Stimulated activated CD4-positive, alpha-beta T cell treated with anti-CD3 and anti-CD28 coated beads, Interleukin-4, amount 100 ng/mL, for 1 hour (primary cell): Measurements from ENCODE around the gene TANGO2.

Experiments used
- DNase-seq: peaks from one replicate; pipeline ENCODE4 v3.0.0-alpha.2; 2020

The TANGO2 gene

DNA sequence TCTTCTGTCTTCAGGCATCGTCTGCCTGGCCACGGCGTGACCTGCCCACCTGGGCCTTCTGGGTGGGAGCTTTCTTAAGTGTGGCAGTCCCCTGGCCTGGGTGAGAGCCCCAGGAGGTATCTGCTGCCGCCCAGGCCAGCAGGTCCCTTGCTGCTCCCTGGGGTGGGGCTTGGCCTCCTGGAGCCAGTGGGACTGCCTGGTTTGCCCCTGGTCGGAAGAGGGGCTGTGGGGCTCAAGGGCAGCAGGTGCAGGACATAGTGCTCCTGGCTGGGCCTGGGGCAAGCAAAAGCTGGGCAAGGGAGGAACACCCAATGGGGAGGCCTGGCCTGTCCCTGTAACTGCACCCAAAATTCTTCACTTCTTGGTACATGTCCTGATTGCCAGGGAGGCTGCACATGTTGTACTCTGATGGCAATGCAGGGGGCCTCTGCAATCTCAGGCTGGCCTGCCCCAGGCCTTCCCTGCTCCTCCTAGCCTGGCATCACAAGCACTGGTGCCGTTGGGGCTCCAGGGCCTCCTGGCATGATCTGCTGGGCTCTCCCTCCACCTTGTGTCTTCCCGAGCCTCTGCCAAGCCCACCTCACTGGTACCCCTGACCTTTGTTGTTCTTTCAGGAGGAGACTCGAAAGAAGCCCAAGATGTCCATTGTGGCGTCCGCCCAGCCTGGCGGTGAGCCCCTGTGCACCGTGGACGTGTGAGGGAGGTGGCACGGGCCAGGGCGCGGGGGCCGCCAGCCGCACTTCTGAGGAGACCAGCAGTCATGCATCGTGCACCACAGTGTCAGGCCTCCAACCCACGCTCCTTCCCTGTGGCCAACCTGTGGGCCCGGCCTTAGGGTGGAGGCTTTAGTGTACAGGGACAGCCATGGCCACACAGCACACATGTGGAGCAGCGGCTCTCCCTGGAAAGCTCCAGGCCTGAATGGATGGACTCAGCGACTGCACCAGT is 88.8 kb downstream of the TANGO2 start:
- DNase-seq = no peak

DNA sequence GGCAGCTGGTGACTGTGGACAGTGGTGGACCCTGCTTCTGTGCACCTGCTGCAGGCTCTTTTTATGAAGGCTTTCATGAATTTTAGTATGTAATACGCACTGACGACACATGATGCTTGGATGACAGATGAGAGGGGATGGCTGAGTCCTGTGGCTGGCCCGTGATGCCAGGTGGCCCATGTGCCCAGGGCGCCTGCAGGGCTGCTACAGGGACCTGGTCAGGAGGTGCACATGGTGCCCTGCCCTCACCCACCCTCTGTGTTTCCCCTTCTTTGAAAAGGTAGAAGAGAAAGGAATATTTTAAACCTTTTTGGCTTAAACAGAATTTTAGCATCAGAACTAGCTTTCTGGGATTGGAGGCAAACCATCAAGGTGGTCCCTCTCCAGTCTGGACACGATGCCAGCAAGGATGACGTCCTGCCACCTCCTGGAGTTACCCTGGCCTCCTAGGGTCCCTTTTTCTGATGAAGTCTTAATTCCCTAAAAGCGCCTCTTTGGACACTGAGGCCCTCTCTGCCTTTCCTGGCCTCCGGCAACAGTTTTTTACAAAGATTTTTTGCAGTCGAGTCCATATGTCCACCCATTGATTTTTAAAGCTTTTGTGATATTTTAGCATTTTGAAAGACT is 89.6 kb downstream of the TANGO2 start:
- DNase-seq = no peak

DNA sequence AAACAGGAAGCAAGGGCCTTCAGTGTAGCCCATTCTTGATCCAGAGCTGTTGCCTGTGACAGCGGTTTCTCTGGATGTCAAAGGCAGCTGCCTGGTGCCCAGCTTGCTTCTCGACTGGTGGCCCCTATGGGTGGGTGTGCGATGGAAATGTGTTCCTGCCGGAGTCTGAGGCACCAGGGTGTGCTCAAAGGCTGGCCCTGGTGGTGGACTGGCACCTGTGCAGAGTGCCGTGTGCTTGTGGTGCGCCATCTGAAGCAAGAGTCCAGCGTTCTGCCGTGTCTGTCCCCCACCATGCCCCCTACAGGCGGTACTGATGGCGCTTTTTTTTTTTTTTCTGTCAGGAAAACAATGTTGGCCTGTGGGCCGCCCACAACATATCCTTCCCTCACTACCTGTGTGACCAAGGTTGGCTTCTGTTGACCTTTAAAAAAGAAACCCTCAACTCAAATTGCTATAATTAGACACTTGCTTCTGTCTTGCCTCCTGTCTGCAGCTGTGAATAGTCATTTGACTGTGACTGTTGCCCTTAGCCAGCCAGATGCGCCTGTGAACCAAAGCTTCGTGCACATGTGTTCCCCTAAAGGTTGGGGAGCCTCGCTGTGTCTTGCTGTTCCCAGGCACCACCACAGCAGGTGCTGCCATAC is 90.3 kb downstream of the TANGO2 start:
- DNase-seq = no peak

DNA sequence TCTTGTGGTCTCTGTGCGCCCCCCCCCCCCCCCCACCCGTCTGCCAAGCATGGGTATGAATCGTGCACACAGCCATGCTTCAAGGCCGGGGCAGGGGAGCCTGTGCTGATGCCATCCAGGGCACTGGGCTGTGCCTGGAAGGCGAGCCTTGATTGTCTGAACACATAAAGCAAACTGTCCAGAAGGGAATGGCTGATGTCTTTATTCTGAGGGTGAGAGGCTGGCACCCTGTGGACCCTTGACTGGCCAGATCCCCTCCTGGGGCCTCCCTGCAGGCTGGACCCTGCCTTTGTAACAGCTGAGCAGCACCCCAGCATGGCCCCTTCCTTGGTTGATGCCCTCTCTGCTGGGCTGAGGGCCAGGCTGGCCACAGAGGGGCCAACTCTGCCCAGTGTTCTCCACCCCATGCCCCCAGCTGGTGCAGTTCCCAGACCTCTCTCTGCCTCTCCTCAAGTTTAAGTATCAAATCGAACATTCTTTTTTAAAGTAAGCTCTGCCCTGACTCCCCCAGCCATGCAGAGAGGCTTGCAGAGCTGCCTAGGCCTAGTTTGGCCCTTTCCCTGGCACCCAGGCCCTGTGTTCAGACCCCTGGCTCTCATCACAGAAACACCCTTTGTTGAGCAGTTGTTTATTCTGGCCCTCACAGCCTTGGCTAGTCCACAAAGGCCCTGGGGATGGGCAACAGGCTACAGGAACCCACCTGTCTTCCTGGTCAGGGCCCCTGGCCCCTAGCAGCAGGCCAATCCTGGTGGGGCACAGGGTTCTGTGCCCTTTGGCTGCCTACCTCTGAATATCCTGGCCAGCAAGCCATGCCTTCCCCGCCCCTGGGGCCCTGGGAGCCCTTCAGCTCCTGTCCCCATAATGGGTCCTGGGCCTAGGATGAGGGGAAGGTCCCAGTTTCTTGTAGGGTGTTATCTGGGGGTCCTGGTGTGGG is 91.0 kb downstream of the TANGO2 start:
- DNase-seq = no peak

DNA sequence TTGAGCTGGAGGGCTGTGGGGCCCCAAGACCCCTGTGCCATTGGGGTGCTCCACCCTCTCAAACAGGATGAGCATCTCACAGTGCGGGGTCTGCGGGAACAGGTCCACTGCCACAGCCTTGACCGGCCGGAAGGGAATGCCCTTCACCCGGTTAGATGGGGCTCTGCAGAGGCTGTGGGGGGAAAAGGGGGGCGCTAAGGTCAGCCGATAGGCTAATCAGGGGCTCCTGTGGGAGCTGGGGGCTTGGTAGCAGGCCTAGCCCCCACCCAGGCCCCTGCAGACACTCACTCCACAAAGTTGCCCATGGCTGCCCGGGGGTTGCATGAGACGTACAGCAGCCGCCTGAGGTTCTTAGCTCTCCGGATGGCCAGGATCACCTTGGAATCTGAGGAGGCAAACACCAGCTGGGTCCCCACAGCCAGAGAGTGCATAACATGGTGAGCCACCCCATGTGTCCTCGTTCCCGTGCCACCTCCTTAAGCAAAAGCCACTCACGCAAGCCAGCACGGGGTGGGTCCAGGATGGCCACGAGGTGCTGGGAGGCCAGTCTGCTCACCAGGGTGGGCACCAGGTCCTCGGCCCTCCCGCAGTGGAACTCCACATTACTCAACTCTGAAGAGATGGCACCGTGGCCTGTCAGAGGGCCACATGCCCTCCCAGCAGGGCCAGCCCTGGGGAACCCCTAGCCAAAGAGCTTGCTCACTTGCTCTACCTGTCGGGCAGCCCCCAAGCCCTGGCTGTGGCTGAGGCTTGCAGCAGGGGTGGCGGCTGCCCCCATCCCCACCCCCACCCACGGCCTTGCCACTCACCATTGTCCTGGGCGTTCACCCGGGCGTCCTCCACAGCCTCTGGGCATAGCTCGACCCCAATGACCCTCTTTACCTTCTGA is 92.0 kb downstream of the TANGO2 start:
- DNase-seq = no peak

DNA sequence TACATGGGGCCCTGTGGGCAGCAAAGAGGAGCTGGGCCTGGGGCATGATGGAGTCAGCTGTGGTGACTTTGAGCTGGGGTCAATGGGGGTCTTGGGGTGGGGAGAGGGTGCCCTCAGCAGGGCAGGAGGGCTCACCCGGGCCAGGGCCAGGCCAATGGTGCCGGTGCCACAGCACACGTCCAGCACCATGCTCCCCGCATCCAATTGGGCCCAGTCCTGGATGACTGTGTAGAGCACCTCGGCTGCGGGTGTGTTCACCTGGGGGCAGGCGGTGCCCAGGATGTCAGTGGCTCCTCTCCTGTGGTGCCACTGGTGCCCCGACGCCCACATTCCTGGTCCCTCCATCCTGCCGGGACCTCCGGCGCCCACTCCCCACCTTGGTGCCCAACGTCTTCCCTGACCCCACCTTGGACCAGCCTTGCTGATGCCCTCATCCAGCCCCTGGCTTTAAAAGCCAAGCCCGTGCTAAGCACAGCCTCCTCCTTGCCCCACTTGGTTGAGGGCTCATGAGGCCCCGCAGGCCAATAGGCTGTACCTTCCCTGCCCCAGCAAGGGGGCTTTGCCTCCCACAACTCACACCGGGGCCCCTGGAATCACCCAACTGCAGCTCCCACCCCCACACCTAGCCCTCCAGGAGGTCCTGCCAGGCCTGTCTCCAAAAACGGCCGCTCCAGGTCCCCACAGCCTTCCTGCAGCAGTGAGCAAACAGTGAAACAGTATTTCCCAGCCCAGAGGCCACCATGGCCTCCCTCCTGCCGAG is 92.8 kb downstream of the TANGO2 start:
- DNase-seq = no peak

DNA sequence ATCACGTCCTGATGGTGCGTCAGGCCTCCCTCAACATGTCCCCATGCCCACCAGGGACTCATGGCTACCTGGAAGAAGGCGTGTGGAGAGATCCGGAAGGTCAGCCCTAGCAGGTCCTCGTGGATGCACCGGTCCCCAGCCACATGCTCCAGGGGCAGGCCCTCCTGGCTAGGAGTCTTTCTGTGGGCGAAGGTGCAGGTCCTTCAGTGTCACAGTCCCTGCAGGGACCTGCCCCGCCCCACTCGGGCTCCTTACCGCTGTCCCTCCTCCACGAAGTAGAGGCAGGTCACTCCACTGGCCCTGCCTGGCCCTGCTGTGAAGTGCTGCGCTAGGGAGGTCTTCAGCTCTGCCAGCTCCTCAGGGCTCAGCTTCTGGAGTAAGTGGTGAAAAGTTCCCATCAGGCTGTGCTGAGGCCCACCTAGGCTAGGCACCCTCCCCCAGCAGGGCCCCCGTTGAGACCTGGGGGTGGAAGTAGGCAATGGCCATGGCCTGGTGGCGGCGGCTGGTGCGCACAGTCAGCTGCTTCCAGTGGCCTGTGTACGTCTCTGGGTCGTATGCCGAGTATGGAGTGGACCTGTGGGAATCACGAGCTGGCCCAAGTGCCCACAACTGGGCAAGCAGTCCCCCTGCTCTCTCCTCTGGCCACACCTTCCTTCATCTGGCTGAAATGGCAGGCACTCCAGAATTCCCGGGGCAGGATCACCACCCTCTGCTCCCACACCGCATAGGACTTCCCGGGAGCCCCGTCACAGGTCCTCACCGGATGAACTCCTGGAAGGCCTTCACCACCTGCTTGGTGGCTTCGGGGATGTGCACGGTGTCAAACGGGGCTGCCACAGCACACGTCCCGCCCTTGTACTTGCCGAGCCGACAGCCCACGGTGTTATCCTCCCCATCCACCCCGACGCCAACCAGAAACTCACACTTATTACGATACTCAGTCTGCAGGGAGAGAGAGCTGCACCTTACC is 93.9 kb downstream of the TANGO2 start:
- no peak for DNase-seq

DNA sequence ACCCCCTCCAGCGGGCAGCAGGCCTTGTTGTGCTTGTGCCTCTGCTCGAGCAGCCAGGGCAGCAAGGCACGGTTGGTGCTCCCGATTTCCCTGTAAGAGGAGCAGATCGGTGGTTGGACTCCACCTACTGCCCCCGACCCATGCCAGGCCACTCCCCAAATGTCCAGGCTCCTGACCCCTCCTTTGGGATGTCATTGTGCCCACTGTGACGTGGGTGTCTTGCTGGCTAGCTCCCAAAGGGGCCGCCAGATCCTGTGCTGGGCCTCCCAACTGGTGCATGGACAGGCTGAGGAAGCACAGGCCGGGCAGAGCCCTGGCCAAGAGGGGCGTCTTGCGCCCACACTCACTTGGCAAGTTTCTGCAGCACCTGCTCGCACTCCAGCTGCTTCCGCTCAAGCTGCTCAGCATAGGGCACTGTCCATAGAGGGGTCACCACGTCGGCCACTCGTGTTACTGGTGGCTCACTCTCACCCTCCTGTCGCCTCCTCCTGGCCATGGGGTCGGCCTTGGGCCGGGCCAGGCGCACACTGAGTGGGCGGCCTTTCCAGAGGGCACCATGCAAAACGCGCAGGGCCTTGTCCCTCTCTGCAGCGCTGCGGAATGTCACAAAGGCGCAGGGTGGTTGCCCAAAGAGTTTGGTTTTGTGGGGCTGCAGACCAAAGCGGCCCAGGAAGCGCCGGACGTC is 94.9 kb downstream of the TANGO2 start, which contains the start of gene RANBP1:
Gene RANBP1 (plus strand): TSS at position 414 of the 685 bp plus-strand sequence. CDS start 81 bp downstream, at position 495.
- no peak for DNase-seq

DNA sequence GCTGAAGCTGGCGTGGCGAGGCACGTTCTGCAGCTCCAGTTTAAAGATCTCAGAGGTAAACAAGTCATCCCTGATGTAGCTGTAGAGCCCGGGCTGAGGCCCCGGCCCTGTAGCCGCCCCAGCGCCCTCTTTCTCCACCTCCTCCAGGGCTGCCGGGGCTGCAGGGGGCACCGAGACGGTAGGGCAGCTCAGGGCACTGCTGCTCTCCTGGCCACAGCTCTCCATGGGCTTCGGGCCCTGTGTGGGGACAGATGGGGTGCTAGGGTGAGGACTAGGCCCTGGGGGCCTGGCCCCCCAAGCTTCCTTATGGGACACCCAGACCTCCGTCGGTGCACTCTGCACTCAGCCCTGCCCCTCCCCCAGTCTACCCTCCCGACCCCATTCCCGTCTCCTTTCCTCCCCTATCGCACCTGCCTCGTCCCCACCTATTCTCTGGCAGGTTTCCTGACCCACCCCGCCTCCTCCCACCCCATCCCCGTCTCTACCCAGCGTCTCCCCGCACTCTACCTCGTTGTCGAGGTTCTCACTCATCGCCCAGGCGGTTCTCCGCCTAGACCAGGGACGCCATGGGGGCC is 95.6 kb downstream of the TANGO2 start:
- no peak for DNase-seq
